ENCODE measurements around the gene NOTUM. TPM values are rescaled to one million over a fixed set of nuclear protein-coding genes. Genes with fewer than 3 reads are reported as not detected.
A peak's percentile ranks its signal among the peaks of the same experiment; 100 is the strongest.

NOTUM gene
- total and polyA plus RNA-seq, 9 of the 15 experiments (the other 6 are each of a cell fraction or from before 2014, with no cell fraction given): 0.03 to 14.0 (median 4.1) TPM

DNA sequence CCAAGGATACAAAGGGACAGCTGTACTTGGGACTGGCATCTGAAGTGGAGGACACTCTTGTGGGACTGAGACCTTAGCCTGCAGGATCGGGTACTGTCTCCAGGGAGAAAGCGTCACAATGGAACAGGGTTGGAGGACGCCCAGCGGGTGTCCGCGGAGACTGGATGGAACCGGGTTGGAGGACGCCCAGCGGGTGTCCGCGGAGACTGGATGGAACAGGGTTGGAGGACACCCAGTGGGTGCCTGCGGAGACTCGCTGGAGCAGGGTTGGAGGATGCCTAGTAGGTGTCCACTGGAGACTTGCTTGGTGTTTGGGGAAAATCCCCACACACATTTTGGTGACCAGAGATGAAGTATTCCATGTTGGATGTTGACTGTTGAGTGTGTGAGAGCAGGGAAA lies 13.8 kb downstream of the NOTUM start, which contains the start of gene MYADML2:
TSS of gene MYADML2 (minus strand) at position 45 of the 400 bp plus-strand sequence. CDS start 5,492 bp downstream, outside the sequence.
- FAIRE-seq (peak; percentile 32), ATAC-seq (no peak), DNase-seq (ENCODE audit: extremely low read depth in 1 of 4, low spot score in 3 of 4) (peak in 1 of 4 experiments; percentile 2)
- Histone ChIP-seq H3K9me3 (replicated peaks; ENCODE audit: control insufficient read depth, insufficient read depth, low read depth, low read length) (no peaks in the 10 kb centered on the region; the same call in 1 of the 2 replicates), H3K36me3 (ENCODE audit: control insufficient read depth, insufficient read depth, low read length) (no peaks in the 10 kb centered on the region), H3K4me3 (no peak within 1 kb of the TSS), H3K79me2 (ENCODE audit: control insufficient read depth, insufficient read depth, low read length) (no peaks in the 10 kb centered on the region), H3K27me3 (ENCODE audit: control insufficient read depth in 2 of 2, insufficient read depth in 2 of 2, low read length in 2 of 2) (no peaks in the 10 kb centered on the region), H3K27ac (ENCODE audit: extremely low read depth, low read depth, low read length) (no peak within 1 kb of the TSS), H3K9ac (ENCODE audit: insufficient read depth in 1 of 2, low read depth in 2 of 2, low read length in 2 of 2) (peak within 1 kb of the TSS in 1 of 2 experiments; percentile 52; a peak in 1 of 4 replicates), H3K4me2 (ENCODE audit: insufficient read depth, low read length) (no peak within 1 kb of the TSS), H4K20me1 (replicated peaks; ENCODE audit: control insufficient read depth, insufficient read depth, low read length) (no peaks in the 10 kb centered on the region), H3K4me1 (replicated peaks in 1 of 2; ENCODE audit: control insufficient read depth in 2 of 2, insufficient read depth in 2 of 2, low read length in 2 of 2) (peaks cover 0 to 18% of the 10 kb centered on the region in 2 experiments; a peak in 3 of 5 replicates), H2AFZ (ENCODE audit: low read depth, low read length) (no peak within 1 kb of the TSS), H3K9me1 (ENCODE audit: control insufficient read depth, insufficient read depth, low read length) (no peaks in the 10 kb centered on the region)
- WGBS (ENCODE audit: insufficient coverage, low coverage, missing lambda C conversion rate): 62% methylated on average over 13 of the region's 13 CpGs
- ChIA-PET POLR2A (interaction anchor here (1.7 to 2.2 kb wide), 2 partner anchors 9 to 13 kb away, joined by 4 to 7 read pairs; no protein-coding TSS in a partner anchor), CTCF (ENCODE audit: low intra/inter-chr PET ratio) (no interaction called here)
- BruUV-seq (replicated peaks): no TSS peak
- TF ChIP-seq PPARD (CRISPR knock-in tag; IDR thresholded peaks at IDR 0.05): no peak
- TF ChIP-seq ZEB2 (IDR thresholded peaks at IDR 0.05): no peak
- TF ChIP-seq ZNF75A (CRISPR knock-in tag; IDR thresholded peaks at IDR 0.05): no peak
- no peak for TF ChIP-seq CTBP1 (IDR thresholded peaks at IDR 0.05; ENCODE audit: borderline replicate concordance)
- no peak for TF ChIP-seq YY1 (IDR thresholded peaks at IDR 0.05; ENCODE audit: borderline replicate concordance in 1 of 3, control insufficient read depth in 1 of 3, extremely low read depth in 1 of 3, insufficient read depth in 3 of 3, insufficient read length in 1 of 3, insufficient replicate concordance in 2 of 3, low read depth in 1 of 3, low read length in 2 of 3)
- TF ChIP-seq, protein P1, sequence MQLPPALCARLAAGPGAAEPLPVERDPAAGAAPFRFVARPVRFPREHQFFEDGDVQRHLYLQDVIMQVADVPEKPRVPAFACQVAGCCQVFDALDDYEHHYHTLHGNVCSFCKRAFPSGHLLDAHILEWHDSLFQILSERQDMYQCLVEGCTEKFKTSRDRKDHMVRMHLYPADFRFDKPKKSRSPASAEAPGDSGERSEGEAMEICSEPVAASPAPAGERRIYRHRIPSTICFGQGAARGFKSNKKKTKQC (CRISPR knock-in tag; IDR thresholded peaks at IDR 0.05): no peak
- no peak for TF ChIP-seq TAF9B (IDR thresholded peaks at IDR 0.05; ENCODE audit: partially characterized antibody)
- TF ChIP-seq GTF2B (IDR thresholded peaks at IDR 0.05; ENCODE audit: extremely low read depth, insufficient read length): no peak
- TF ChIP-seq ZNF696 (CRISPR knock-in tag; conservative IDR thresholded peaks at IDR 0.05): no peak
- no peak for TF ChIP-seq ZNF232 (CRISPR knock-in tag; IDR thresholded peaks at IDR 0.05)
- in situ Hi-C loops (cut with MboI) (no loop called here), intact Hi-C loops (cut with micrococcal nuclease) (no loop called here)
